ENCODE data around the gene CCDC146.
"Not testable (repeated sequence)": the region's sequence is repeated elsewhere in the genome, so short reads cannot be mapped to it uniquely, and the experiment has no call there.

CCDC146 gene

GRCh38 chr7:77242554-77242953, 120.1 kb downstream of the CCDC146 start:
- no peak for DNase-seq (ENCODE audit: low read depth in 2 of 2, low spot score in 1 of 2)

- DNase-seq (ENCODE audit: low read depth in 2 of 2, low spot score in 1 of 2), result no peak
Measured at GRCh38 chr7:77244222-77244934, 122.0 kb downstream of the CCDC146 start.

DNA sequence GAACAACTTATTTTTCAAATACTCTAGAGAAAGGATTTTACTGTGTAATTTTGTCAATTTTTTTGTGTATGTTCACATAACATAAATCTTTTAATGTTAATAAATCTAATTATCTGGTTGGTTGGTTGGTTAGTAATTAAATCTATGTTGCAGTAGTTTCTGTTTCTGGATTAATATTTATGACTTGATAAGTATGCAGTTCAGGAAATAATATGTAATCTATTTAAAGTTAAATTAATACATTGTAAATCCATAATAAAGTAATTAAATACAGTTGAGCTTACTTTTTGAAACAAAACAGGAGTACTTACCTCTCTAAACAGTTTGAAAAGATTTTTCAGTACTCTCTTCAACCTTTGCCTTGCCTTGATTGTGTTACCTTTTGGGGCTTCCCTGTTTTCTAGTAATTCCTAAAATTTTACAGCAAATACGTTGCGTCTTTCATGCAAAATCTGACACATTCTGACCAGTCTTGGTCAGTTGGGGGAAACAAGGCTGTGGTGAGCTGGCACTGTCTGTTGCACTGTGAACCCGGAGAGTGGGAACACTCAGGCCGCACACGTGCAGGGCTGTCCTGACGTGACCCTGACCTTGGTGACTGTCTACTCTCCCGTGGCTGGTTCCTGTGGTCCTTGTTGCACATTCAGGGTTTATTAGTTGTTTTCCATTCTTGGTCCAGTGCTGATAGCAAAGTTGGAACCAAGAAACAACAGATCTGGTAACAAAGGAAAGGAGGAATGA, 122.8 kb downstream of the CCDC146 start:
- DNase-seq (ENCODE audit: low read depth in 2 of 2, low spot score in 1 of 2), result no peak

- no peak for DNase-seq (ENCODE audit: low read depth in 2 of 2, low spot score in 1 of 2)
Measured at GRCh38 chr7:77246026-77246640, 123.7 kb downstream of the CCDC146 start.

DNA sequence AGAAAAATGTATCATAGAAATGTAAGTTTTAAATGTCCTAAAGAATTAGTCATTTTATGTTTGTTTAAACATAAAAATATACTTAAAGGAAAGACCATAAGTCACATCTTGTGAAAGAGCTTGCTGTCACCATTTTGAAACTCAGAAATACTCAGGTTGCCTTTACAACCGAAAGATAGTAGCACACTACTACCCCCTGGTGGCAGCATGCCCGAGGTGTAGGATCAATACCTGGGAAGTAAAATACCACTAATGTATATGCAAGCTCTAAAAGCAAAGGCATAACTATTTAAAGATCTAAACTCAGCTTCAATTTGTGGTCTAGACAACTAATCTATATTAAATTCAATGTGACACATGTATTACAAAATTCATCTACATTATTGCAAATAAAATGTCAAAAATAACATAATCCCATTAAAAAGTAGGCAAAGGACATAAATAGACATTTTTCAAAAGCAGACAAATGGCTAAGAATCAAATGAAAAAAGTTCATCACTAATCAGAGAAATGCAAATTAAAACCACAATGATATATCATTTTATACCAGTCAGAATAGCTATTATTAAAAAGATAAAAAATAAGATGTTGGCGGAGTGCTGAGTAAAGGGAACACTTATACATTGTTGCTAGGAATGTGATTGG, 124.9 kb downstream of the CCDC146 start:
- DNase-seq (ENCODE audit: low read depth in 2 of 2, low spot score in 1 of 2), result peak; percentile 66 to 85

- no peak for DNase-seq (ENCODE audit: low read depth in 2 of 2, low spot score in 1 of 2)
Measured at GRCh38 chr7:77248154-77248553, 125.7 kb downstream of the CCDC146 start.

- DNase-seq (ENCODE audit: low read depth in 2 of 2, low spot score in 1 of 2), result no peak
Measured at GRCh38 chr7:77252506-77252905, 130.1 kb downstream of the CCDC146 start.

DNA sequence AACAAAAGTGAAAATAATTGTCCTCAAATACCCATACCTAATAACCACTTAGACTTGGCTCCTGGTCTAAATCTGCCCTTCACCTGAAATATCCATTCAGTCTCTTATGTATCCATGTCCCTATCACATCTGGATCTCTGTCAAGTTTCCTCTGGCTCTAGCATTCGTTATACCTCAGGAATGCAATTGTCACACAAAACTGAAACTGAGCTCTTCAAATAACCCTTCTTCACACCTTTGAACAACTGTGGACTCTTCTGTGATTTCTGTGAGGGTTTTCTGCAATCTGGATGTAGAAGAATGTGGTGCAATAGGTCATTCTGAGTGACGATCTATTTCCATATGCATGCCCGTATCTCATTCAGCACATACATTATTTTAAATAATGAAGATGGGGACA, 130.7 kb downstream of the CCDC146 start:
- no peak for DNase-seq (ENCODE audit: low read depth in 2 of 2, low spot score in 1 of 2)

GRCh38 chr7:77254429-77254828, 132.0 kb downstream of the CCDC146 start:
- no peak for DNase-seq (ENCODE audit: low read depth in 2 of 2, low spot score in 1 of 2)

- DNase-seq (ENCODE audit: low read depth in 2 of 2, low spot score in 1 of 2), result no peak
Measured at GRCh38 chr7:77254915-77255314, 132.5 kb downstream of the CCDC146 start.

DNA sequence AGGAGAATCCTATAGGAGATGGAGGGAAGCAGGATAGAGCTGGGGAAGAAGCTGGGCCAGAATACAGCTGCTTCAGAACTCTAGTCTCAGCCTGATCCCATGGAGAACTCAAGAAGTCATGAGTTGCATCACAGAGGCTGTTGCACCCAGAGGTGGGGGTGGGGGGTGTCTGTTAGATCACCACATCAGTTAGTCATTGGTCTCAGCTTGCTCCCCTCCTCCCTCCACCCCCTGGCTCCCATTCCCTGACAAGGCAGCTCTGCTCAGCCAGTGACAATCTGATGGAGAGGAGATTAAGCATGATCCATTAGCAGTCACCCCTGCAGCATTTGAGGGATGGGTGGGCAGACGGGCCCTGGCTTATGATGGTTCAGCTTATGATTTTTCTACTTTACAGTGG, 135.6 kb downstream of the CCDC146 start:
- no peak for DNase-seq (ENCODE audit: low read depth in 2 of 2, low spot score in 1 of 2)

- DNase-seq (ENCODE audit: low read depth in 2 of 2, low spot score in 1 of 2), result no peak
Measured at GRCh38 chr7:77258593-77258992, 136.2 kb downstream of the CCDC146 start.

DNA sequence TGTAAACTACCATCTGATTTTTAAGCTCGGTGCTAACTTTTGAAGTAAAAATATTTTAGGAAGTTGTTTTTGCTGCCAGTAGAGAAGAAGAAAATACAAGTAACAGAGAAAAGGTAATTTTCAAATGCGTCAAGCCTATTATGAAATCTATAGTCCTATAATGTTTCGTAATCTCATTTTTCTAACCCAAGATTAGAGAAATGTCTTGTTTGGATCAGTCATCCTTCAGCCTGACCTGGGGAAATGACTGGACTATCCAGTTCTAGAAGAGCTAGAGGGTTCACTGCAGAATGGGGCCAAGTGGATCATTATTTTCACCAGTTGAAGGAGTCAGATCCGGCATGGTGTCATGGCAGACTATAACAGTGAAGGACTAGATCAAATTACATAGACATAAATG, 139.9 kb downstream of the CCDC146 start:
- no peak for DNase-seq (ENCODE audit: low read depth in 2 of 2, low spot score in 1 of 2)

DNA sequence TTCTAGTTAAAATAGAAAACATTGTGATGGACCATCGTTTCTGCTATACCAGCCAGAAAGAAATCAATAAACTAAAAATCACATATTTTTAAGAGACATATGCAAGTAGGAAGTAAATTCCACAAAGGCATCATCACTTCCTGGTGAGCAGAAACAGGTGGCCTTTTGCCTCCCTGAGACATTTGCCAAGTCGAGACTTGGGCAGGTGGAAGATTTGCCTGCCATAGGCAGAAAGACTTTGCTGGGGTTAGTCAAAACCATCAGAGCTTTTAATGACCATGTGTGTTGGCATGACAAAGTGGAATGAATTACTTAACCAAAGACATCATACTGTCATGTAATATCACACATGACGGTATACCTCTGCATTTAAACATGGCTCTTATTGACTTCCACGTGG, 143.3 kb downstream of the CCDC146 start:
- DNase-seq (ENCODE audit: low read depth in 2 of 2, low spot score in 1 of 2), result no peak

GRCh38 chr7:77266291-77266794, 143.9 kb downstream of the CCDC146 start:
- DNase-seq (ENCODE audit: low read depth in 2 of 2, low spot score in 1 of 2), result no peak

GRCh38 chr7:77269360-77270093, 147.1 kb downstream of the CCDC146 start:
- DNase-seq (ENCODE audit: low read depth in 2 of 2, low spot score in 1 of 2), result no peak

DNA sequence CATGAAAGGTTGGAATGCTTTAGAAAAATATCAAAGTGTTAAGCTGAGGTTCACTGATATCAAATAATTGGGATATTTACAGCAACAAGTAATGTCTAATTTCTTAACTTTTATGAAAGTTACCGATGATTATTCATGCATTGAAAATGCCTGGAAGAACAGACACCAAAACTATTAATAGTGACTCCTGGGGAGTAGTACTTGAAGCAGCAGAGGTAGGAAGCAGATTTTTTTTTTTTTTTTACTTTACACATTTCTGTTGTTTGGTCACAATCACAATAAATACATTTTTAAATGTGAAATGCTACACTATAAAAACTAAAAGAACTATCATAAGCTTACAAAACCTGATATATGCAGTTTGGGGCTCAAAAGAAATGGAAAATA, 147.7 kb downstream of the CCDC146 start:
- no peak for DNase-seq (ENCODE audit: low read depth in 2 of 2, low spot score in 1 of 2)

- no peak for DNase-seq (ENCODE audit: low read depth in 2 of 2, low spot score in 1 of 2)
Measured at GRCh38 chr7:77271766-77272165, 149.4 kb downstream of the CCDC146 start.

DNA sequence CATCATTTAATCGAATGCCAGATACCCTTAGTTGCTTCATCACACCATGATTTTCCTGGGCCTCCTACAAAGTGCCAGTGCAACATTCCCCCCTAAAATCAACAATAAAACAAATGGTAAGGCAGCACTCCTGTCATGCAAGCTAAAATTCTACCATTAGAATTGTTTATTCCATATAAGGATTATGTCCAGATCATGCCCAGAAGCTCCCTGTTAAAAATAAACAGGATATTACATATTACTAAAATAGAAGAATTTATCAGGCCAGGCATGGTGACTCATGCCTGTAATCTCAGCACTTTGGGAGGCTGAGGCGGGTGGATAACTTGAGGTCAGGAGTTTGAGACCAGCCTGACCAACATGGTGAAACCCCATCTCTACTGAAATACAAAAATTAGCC, 153.2 kb downstream of the CCDC146 start:
- DNase-seq (ENCODE audit: low read depth in 2 of 2, low spot score in 1 of 2), result not testable (repeated sequence)

DNA sequence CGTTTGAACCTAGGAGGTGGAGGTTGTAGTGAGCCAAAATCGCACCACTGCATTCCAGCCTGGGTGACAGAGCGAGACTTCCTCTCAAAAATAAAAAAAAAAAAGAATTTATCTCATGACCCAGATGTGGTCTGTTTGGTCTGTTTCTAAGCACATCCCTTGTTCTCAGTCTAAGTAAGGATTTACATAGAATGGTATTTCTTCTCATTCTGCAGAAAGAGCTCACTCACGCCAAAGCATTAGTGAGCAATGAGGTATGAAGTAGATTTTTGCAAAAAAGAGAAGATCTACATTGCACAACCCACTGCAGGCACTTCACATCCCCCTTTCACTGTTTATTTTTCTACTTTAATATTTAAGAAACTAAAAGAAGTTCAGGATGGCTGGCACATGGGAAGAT, 153.7 kb downstream of the CCDC146 start:
- no peak for DNase-seq (ENCODE audit: low read depth in 2 of 2, low spot score in 1 of 2)
